Mucosa of stomach (tissue), 1 donor: ENCODE results near the gene MTMR3.
"Not testable (repeated sequence)": the region's sequence is repeated elsewhere in the genome, so short reads cannot be mapped to it uniquely, and the experiment has no call there.

Experiments used
- H3K27me3 ChIP-seq: one replicate; pipeline ENCODE4 v1.7.0; 2013; ENCODE audit warnings: mild to moderate bottlenecking, low read length; ENCODE audit not compliant: control insufficient read depth, insufficient read depth
- H3K36me3 ChIP-seq: one replicate; pipeline ENCODE4 v1.7.0; 2013; ENCODE audit warnings: low read length; ENCODE audit not compliant: control insufficient read depth, insufficient read depth
- H3K4me1 ChIP-seq: one replicate; pipeline ENCODE4 v1.7.0; 2013; ENCODE audit warnings: mild to moderate bottlenecking, low read length; ENCODE audit not compliant: control insufficient read depth, insufficient read depth
- H3K4me3 ChIP-seq: one replicate; pipeline ENCODE4 v1.7.0; 2013; ENCODE audit warnings: low read length
- H3K9ac ChIP-seq: one replicate; pipeline ENCODE4 v1.7.0; 2013; ENCODE audit warnings: mild to moderate bottlenecking, low read length, moderate library complexity
- H3K9me3 ChIP-seq: one replicate; pipeline ENCODE4 v1.7.0; 2013; ENCODE audit warnings: mild to moderate bottlenecking, low read length, moderate library complexity; ENCODE audit not compliant: control insufficient read depth
- donor health status: Pancreatic carcinoma.

Gene MTMR3

GRCh38 chr22:29954203-29954855, 71.4 kb downstream of the MTMR3 start:
- H3K4me3 ChIP-seq: no peak overlapping the region
- no peaks in the 10 kb centered on the region for H3K36me3 ChIP-seq
- H3K9me3 ChIP-seq: no peaks in the 10 kb centered on the region
- no peak overlapping the region for H3K9ac ChIP-seq
- H3K27me3 ChIP-seq: no peaks in the 10 kb centered on the region
- H3K4me1 ChIP-seq: no peaks in the 10 kb centered on the region

- no peaks in the 10 kb centered on the region for H3K4me1 ChIP-seq
- no peaks in the 10 kb centered on the region for H3K36me3 ChIP-seq
- no peak overlapping the region for H3K4me3 ChIP-seq
- no peaks in the 10 kb centered on the region for H3K9me3 ChIP-seq
- H3K9ac ChIP-seq: no peak overlapping the region
- no peaks in the 10 kb centered on the region for H3K27me3 ChIP-seq
Measured at GRCh38 chr22:29956680-29957079, 73.7 kb downstream of the MTMR3 start.

GRCh38 chr22:29958170-29958569, 75.2 kb downstream of the MTMR3 start:
- H3K9ac ChIP-seq: no peak overlapping the region
- no peaks in the 10 kb centered on the region for H3K27me3 ChIP-seq
- H3K9me3 ChIP-seq: no peaks in the 10 kb centered on the region
- no peaks in the 10 kb centered on the region for H3K36me3 ChIP-seq
- H3K4me1 ChIP-seq: no peaks in the 10 kb centered on the region
- no peak overlapping the region for H3K4me3 ChIP-seq

GRCh38 chr22:29964776-29965175, 81.8 kb downstream of the MTMR3 start:
- H3K9ac ChIP-seq: no peak overlapping the region
- H3K4me1 ChIP-seq: peaks cover 13% of the 10 kb centered on the region
- no peaks in the 10 kb centered on the region for H3K36me3 ChIP-seq
- H3K9me3 ChIP-seq: no peaks in the 10 kb centered on the region
- H3K27me3 ChIP-seq: no peaks in the 10 kb centered on the region
- H3K4me3 ChIP-seq: no peak overlapping the region

- Histone ChIP-seq H3K27me3 (no peaks in the 10 kb centered on the region), H3K36me3 (no peaks in the 10 kb centered on the region), H3K4me3 (no peak overlapping the region), H3K9ac (no peak overlapping the region), H3K9me3 (no peaks in the 10 kb centered on the region), H3K4me1 (peaks cover 20% of the 10 kb centered on the region)
Measured at GRCh38 chr22:29967461-29967860, 84.5 kb downstream of the MTMR3 start.

- H3K9me3 ChIP-seq: no peaks in the 10 kb centered on the region
- no peaks in the 10 kb centered on the region for H3K27me3 ChIP-seq
- H3K36me3 ChIP-seq: no peaks in the 10 kb centered on the region
- no peak overlapping the region for H3K9ac ChIP-seq
- H3K4me3 ChIP-seq: no peak overlapping the region
- peaks cover 13% of the 10 kb centered on the region for H3K4me1 ChIP-seq
Measured at GRCh38 chr22:29971607-29972006, 88.6 kb downstream of the MTMR3 start.

GRCh38 chr22:29972121-29972520, 89.1 kb downstream of the MTMR3 start:
- Histone ChIP-seq H3K4me3 (no peak overlapping the region), H3K9me3 (no peaks in the 10 kb centered on the region), H3K27me3 (no peaks in the 10 kb centered on the region), H3K36me3 (no peaks in the 10 kb centered on the region), H3K9ac (no peak overlapping the region), H3K4me1 (peaks cover 13% of the 10 kb centered on the region)

GRCh38 chr22:29973269-29973668, 90.3 kb downstream of the MTMR3 start:
- Histone ChIP-seq H3K4me3 (no peak overlapping the region), H3K9me3 (no peaks in the 10 kb centered on the region), H3K27me3 (no peaks in the 10 kb centered on the region), H3K9ac (no peak overlapping the region), H3K4me1 (peaks cover 13% of the 10 kb centered on the region), H3K36me3 (no peaks in the 10 kb centered on the region)

GRCh38 chr22:29973680-29974079, 90.7 kb downstream of the MTMR3 start:
- not testable (repeated sequence) for H3K36me3 ChIP-seq, H3K4me3 ChIP-seq, H3K27me3 ChIP-seq, H3K9me3 ChIP-seq, H3K9ac ChIP-seq
- H3K4me1 ChIP-seq: peaks cover 13% of the 10 kb centered on the region

GRCh38 chr22:29975494-29975893, 92.5 kb downstream of the MTMR3 start:
- peaks cover 17% of the 10 kb centered on the region for H3K4me1 ChIP-seq
- no peak overlapping the region for H3K4me3 ChIP-seq
- no peaks in the 10 kb centered on the region for H3K9me3 ChIP-seq
- no peaks in the 10 kb centered on the region for H3K36me3 ChIP-seq
- H3K9ac ChIP-seq: no peak overlapping the region
- no peaks in the 10 kb centered on the region for H3K27me3 ChIP-seq

- no peaks in the 10 kb centered on the region for H3K9me3 ChIP-seq
- H3K4me3 ChIP-seq: no peak overlapping the region
- peaks cover 10% of the 10 kb centered on the region for H3K4me1 ChIP-seq
- no peaks in the 10 kb centered on the region for H3K36me3 ChIP-seq
- H3K9ac ChIP-seq: no peak overlapping the region
- no peaks in the 10 kb centered on the region for H3K27me3 ChIP-seq
Measured at GRCh38 chr22:29977107-29977506, 94.1 kb downstream of the MTMR3 start.

GRCh38 chr22:29979777-29980321, 96.9 kb downstream of the MTMR3 start:
- Histone ChIP-seq H3K4me1 (peaks cover 4% of the 10 kb centered on the region), H3K27me3 (no peaks in the 10 kb centered on the region), H3K9ac (no peak overlapping the region), H3K9me3 (no peaks in the 10 kb centered on the region), H3K4me3 (no peak overlapping the region), H3K36me3 (no peaks in the 10 kb centered on the region)
